ENCODE data around the gene RIC1. TPM values are rescaled to one million over a fixed set of nuclear protein-coding genes. Genes with fewer than 3 reads are reported as not detected.

RIC1 gene
- total RNA-seq, 3 donors from 2014 or later, result 42.6 to 74.5 (median 53.1) TPM

DNA sequence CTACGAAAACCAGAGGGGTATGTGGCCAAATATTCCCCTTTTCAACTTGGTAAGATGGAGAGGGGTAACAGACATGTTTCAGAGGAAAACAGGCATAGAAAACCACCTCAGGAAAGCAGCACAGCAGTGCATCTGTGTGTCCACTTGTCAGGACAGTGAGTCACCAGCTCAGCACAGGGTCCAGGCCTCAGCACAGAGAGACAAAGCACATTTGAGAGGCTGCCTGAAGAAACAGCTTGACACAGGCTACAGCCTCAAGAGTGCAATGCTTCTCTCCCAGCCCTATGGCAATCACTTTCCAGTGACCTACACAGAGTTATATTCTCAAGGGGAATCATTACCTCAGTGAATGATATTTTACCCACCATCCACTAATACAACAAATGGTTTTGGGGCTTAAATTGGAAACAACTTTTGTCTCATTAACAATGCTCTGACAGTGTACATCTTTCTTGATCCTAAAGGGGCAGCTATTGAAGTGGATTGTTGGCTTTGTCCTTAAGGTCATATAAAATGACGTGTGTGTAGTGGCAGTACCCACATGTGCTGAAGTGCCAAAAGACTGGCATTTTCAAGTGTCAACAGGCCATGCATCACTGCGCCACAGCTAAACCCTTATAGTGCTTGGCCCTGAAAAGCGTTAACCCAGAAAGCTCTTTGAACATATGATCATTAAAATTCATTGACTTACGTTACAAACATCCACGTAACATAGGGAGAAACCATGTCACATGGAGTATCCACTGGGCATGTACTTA, 157.6 kb downstream of the RIC1 start:
- no peaks in the 10 kb centered on the region for H3K27me3 ChIP-seq
- intact Hi-C loops (cut with DNase I; ENCODE audit: low total_unique reads), result no loop called here
- TF ChIP-seq, protein P1, sequence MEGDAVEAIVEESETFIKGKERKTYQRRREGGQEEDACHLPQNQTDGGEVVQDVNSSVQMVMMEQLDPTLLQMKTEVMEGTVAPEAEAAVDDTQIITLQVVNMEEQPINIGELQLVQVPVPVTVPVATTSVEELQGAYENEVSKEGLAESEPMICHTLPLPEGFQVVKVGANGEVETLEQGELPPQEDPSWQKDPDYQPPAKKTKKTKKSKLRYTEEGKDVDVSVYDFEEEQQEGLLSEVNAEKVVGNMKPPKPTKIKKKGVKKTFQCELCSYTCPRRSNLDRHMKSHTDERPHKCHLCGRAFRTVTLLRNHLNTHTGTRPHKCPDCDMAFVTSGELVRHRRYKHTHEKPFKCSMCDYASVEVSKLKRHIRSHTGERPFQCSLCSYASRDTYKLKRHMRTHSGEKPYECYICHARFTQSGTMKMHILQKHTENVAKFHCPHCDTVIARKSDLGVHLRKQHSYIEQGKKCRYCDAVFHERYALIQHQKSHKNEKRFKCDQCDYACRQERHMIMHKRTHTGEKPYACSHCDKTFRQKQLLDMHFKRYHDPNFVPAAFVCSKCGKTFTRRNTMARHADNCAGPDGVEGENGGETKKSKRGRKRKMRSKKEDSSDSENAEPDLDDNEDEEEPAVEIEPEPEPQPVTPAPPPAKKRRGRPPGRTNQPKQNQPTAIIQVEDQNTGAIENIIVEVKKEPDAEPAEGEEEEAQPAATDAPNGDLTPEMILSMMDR (IDR thresholded peaks at IDR 0.05), result no peak
- H3K36me3 ChIP-seq, result no peaks in the 10 kb centered on the region
- no peak overlapping the region for H3K27ac ChIP-seq
- H3K9me3 ChIP-seq, result peaks cover 13 to 16% of the 10 kb centered on the region in 2 donors
- H3K4me3 ChIP-seq, result no peak overlapping the region
- H3K4me1 ChIP-seq, result no peaks in the 10 kb centered on the region
- no peak for DNase-seq (ENCODE audit: low spot score in 2 of 2)

DNA sequence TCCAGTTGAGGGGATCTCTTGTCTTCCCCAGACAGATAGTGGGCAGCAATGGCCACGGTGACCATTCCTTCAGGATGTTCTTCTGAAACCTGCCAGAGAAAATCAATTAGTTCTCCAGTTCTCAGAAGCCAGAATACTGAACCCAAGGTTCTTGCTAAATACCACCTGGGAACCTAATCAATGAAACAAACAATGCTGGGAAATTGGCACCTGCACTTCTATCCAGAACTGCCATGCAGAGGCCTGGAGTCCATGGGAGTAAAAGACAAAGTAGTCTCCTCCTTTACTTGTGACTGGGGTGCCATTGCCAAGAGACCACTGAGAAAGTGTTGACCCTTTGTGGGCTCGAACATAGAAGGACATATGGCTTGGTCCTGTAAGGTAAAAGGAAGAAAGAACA, 158.3 kb downstream of the RIC1 start:
- H3K27me3 ChIP-seq, result no peaks in the 10 kb centered on the region
- no peak for TF ChIP-seq POLR2AphosphoS5 (IDR thresholded peaks at IDR 0.05)
- TF ChIP-seq, protein P1 (IDR thresholded peaks at IDR 0.05), result no peak
- TF ChIP-seq POLR2A (IDR thresholded peaks at IDR 0.05), result no peak
- DNase-seq (ENCODE audit: low spot score in 2 of 2), result no peak
- H3K9me3 ChIP-seq, result peaks cover 8 to 12% of the 10 kb centered on the region in 2 donors
- no peak overlapping the region for H3K27ac ChIP-seq
- no peak overlapping the region for H3K4me3 ChIP-seq
- no peaks in the 10 kb centered on the region for H3K36me3 ChIP-seq
- intact Hi-C loops (cut with DNase I; ENCODE audit: low total_unique reads), result no loop called here
- H3K4me1 ChIP-seq, result no peaks in the 10 kb centered on the region

DNA sequence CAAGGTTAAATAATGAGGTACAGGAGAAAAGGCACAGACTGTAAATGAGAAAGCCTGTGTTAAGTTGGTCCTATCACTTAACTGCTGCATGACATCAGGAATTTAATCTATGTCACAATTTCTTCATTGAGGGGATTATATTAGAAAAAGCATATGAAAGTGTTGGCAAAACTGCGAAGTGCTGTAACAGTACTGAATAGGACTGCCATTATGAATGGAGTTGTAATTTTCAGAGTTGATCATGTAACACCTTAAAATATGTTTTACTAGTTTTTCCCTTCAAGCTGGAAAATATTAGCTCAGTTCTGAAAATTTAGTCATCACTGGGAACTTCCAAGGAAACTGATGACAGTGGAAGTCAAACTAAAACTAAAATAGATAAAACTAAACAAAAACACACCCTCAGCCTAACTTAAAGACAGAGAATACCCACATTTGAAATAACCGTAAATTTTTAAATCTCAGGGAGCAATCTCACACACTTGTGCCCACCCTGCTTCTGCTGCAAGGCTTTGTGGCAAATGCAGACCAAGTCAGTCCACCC, 158.9 kb downstream of the RIC1 start:
- Histone ChIP-seq H3K27me3 (no peaks in the 10 kb centered on the region), H3K9me3 (peaks cover 2 to 6% of the 10 kb centered on the region in 2 donors), H3K4me3 (no peak overlapping the region), H3K27ac (no peak overlapping the region), H3K36me3 (no peaks in the 10 kb centered on the region), H3K4me1 (no peaks in the 10 kb centered on the region)
- intact Hi-C loops (cut with DNase I; ENCODE audit: low total_unique reads), result no loop called here
- DNase-seq (ENCODE audit: low spot score in 2 of 2), result no peak
- TF ChIP-seq POLR2A (IDR thresholded peaks at IDR 0.05), result no peak
- TF ChIP-seq, protein P1 (IDR thresholded peaks at IDR 0.05), result no peak
- TF ChIP-seq POLR2AphosphoS5 (IDR thresholded peaks at IDR 0.05), result no peak

DNA sequence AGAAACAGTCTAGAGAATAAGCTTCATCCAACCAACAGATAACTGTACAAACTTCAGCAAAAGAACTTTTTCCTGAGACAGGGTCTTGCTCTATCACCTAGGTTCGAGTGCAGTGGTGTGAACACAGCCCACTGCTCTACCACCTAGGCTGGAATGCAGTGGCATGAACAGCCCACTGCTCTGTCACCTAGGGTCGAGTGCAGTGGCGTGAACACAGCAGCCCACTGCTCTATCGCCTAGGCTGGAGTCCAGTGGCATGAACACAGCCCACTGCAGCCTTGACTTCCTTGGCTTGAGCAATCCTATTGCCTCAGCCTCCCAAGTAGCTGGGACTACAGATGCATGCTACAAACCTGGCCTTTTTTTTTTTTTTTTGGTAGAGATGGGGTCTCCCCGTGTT, 160.6 kb downstream of the RIC1 start:
- no peak for TF ChIP-seq POLR2A (IDR thresholded peaks at IDR 0.05)
- no peak for TF ChIP-seq POLR2AphosphoS5 (IDR thresholded peaks at IDR 0.05)
- TF ChIP-seq, protein P1 (IDR thresholded peaks at IDR 0.05), result no peak
- Histone ChIP-seq H3K27me3 (no peaks in the 10 kb centered on the region), H3K4me1 (no peaks in the 10 kb centered on the region), H3K36me3 (no peaks in the 10 kb centered on the region), H3K4me3 (no peak overlapping the region), H3K27ac (no peak overlapping the region), H3K9me3 (no peaks in the 10 kb centered on the region)
- DNase-seq (ENCODE audit: low spot score in 2 of 2), result no peak
- intact Hi-C loops (cut with DNase I; ENCODE audit: low total_unique reads), result no loop called here

DNA sequence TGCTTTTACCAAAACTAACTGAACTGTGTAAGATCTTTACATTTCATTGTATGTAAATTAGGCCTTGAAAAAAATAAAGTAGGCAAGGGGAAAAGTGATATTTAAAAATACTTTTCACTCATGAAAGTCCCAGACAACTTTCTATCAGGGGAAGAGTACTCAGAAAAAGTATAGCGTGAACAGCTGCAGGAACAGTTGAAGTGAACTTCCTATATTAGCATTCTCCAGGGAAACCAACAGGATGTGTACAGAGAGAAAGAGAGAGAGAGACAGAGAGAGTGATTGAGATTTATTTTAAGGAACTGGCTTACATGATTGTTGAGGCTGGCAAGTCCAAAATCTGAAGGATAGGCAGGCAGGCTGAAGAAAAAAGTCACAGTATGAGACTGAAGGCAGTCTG, 162.0 kb downstream of the RIC1 start:
- H3K36me3 ChIP-seq, result no peaks in the 10 kb centered on the region
- no peak for TF ChIP-seq POLR2AphosphoS5 (IDR thresholded peaks at IDR 0.05)
- TF ChIP-seq, protein P1 (IDR thresholded peaks at IDR 0.05), result no peak
- TF ChIP-seq POLR2A (IDR thresholded peaks at IDR 0.05), result no peak
- intact Hi-C loops (cut with DNase I; ENCODE audit: low total_unique reads), result no loop called here
- no peaks in the 10 kb centered on the region for H3K27me3 ChIP-seq
- H3K4me3 ChIP-seq, result no peak overlapping the region
- no peaks in the 10 kb centered on the region for H3K9me3 ChIP-seq
- H3K27ac ChIP-seq, result no peak overlapping the region
- DNase-seq (ENCODE audit: low spot score in 2 of 2), result no peak
- no peaks in the 10 kb centered on the region for H3K4me1 ChIP-seq

Data from breast epithelium (tissue), 4 donors.